CD14-positive monocyte (primary cell): ENCODE results near the gene SNX22. TPM values are rescaled to one million over a fixed set of nuclear protein-coding genes. Genes with fewer than 3 reads are reported as not detected.
A peak's percentile ranks its signal among the peaks of the same experiment; 100 is the strongest.

Experiments
- DNase-seq, 3 donors: peaks; one replicate each; pipeline ENCODE4 v3.0.0-alpha.2; 2011 to 2022
- H2AFZ ChIP-seq: 2 replicates; pipeline ENCODE4 v1.6.0; 2012; ENCODE audit warnings: mild to moderate bottlenecking, low read depth, low read length, inconsistent platforms; ENCODE audit not compliant: insufficient read depth, poor library complexity, severe bottlenecking
- H3K27ac ChIP-seq, 2 donors: 1 replicate in 1 of 2; 2 replicates in 1 of 2; pipeline ENCODE4 v1.5.1; 2012 to 2013; ENCODE audit warnings: low read length in 2 of 2, control low read depth in 1 of 2, inconsistent platforms in 1 of 2, low read depth in 1 of 2, mild to moderate bottlenecking in 1 of 2
- H3K27me3 ChIP-seq, 2 donors: one replicate each; pipeline versions ENCODE4 v1.6.0 to v1.6.1; 2011 to 2013; ENCODE audit warnings: low read length in 2 of 2; ENCODE audit not compliant: control insufficient read depth in 2 of 2, insufficient read depth in 2 of 2
- H3K36me3 ChIP-seq, 2 donors: replicated peaks in 1 of 2; 1 replicate in 1 of 2; 2 replicates in 1 of 2; pipeline versions ENCODE4 v1.5.1 to v1.6.1; 2012 to 2013; ENCODE audit warnings: low read length in 2 of 2, control low read depth in 1 of 2, inconsistent platforms in 1 of 2, mild to moderate bottlenecking in 1 of 2; ENCODE audit not compliant: insufficient read depth in 2 of 2, control insufficient read depth in 1 of 2
- H3K4me1 ChIP-seq, 2 donors: 1 replicate in 1 of 2; 2 replicates in 1 of 2; pipeline versions ENCODE4 v1.5.1 to v1.6.1; 2012 to 2013; ENCODE audit warnings: low read length in 2 of 2, control low read depth in 1 of 2, inconsistent platforms in 1 of 2, mild to moderate bottlenecking in 1 of 2, moderate library complexity in 1 of 2; ENCODE audit not compliant: insufficient read depth in 2 of 2, control insufficient read depth in 1 of 2
- H3K4me2 ChIP-seq: replicated peaks from 2 replicates; pipeline ENCODE3; 2012; ENCODE audit warnings: low read length, moderate library complexity, mild to moderate bottlenecking; ENCODE audit not compliant: poor library complexity, severe bottlenecking; ENCODE audit errors: extremely low read depth
- H3K4me3 ChIP-seq, 3 experiments: fragments of 200-600 bp in 1 of 3; sonication (generic) in 1 of 3; replicated peaks in 1 of 3; 1 replicate in 2 of 3; 2 replicates in 1 of 3; pipeline ENCODE4 v1.5.1; 2011 to 2013; ENCODE audit warnings: low read length in 3 of 3, mild to moderate bottlenecking in 3 of 3, control low read depth in 2 of 3, low read depth in 2 of 3, inconsistent platforms in 1 of 3, moderate library complexity in 1 of 3
- H3K79me2 ChIP-seq: 2 replicates; pipeline ENCODE4 v1.6.0; 2012; ENCODE audit warnings: mild to moderate bottlenecking, control low read depth, inconsistent platforms, low read length, moderate library complexity; ENCODE audit not compliant: insufficient read depth
- H3K9ac ChIP-seq: 2 replicates; pipeline ENCODE4 v1.6.0; 2017; ENCODE audit warnings: low read length, mild to moderate bottlenecking; ENCODE audit not compliant: insufficient read depth, poor library complexity, severe bottlenecking
- H3K9me3 ChIP-seq, 2 donors: replicated peaks in 1 of 2; 1 replicate in 1 of 2; 2 replicates in 1 of 2; pipeline versions ENCODE4 v1.5.1 to v1.6.1; 2012 to 2013; ENCODE audit warnings: low read length in 2 of 2, control low read depth in 1 of 2; ENCODE audit not compliant: control insufficient read depth in 1 of 2, insufficient read depth in 1 of 2
- H4K20me1 ChIP-seq: 2 replicates; pipeline ENCODE4 v1.6.0; 2012; ENCODE audit warnings: mild to moderate bottlenecking, low read length, control low read depth, moderate library complexity; ENCODE audit not compliant: insufficient read depth
- H3K27ac Mint-ChIP-seq, 7 donors: one replicate each; pipeline ENCODE4 v1.8.0; 2020; ENCODE audit warnings: mild to moderate bottlenecking in 7 of 7, mixed read lengths in 7 of 7, moderate library complexity in 6 of 7, inconsistent platforms in 2 of 7
- H3K27me3 Mint-ChIP-seq, 3 donors: one replicate each; pipeline ENCODE4 v1.8.0; 2021 to 2022; ENCODE audit warnings: low read depth in 3 of 3, mild to moderate bottlenecking in 3 of 3, mixed read lengths in 3 of 3, moderate library complexity in 3 of 3, inconsistent platforms in 1 of 3
- H3K36me3 Mint-ChIP-seq, 2 donors: one replicate each; pipeline ENCODE4 v1.8.0; 2020; ENCODE audit warnings: mixed read lengths in 2 of 2, inconsistent platforms in 1 of 2, mild to moderate bottlenecking in 1 of 2
- H3K4me1 Mint-ChIP-seq: one replicate; pipeline ENCODE4 v1.8.0; 2020; ENCODE audit warnings: mild to moderate bottlenecking, mixed read lengths
- H3K4me3 Mint-ChIP-seq, 2 donors: one replicate each; pipeline ENCODE4 v1.8.0; 2020; ENCODE audit warnings: mild to moderate bottlenecking in 2 of 2, mixed read lengths in 2 of 2, moderate library complexity in 1 of 2
- H3K9me3 Mint-ChIP-seq, 7 donors: one replicate each; pipeline ENCODE4 v1.8.0; 2020 to 2022; ENCODE audit warnings: mixed read lengths in 7 of 7, mild to moderate bottlenecking in 6 of 7, moderate library complexity in 6 of 7, inconsistent platforms in 2 of 7
- CTCF ChIP-seq: fragments of 200-600 bp; IDR thresholded peaks from one replicate; pipeline ENCODE4 v1.8.0; 2022; ENCODE audit warnings: antibody characterized with exemption, mild to moderate bottlenecking
- WGBS: methylation state at CpG from one replicate; pipeline ENCODE4 v1.1.5; 2013; ENCODE audit warnings: missing lambda C conversion rate; ENCODE audit not compliant: insufficient coverage; 5-methylcytosine and 5-hydroxymethylcytosine counted together
- intact Hi-C, 2 donors: fragments of 100-400 bp; cut with micrococcal nuclease; formaldehyde crosslinking; loops; one replicate each; pipeline versions ENCODE4 v1.15.0 to v1.15.1; 2023
- polyA plus RNA-seq, 3 donors: library from polyadenylated mRNA; depleted of rRNA in 1 of 3; unstranded in 2 of 3; stranded (reverse) in 1 of 3; fragments of 300-500 nt in 2 of 3; fragments of >200 nt in 1 of 3; fragmentation: Illumina TruSeq in 2 of 3; gene quantifications; 1 replicate in 2 of 3; 2 replicates in 1 of 3; pipeline ENCODE4 v1.2.3, GENCODE V29; 2012 to 2021

SNX22 gene
- polyA plus RNA-seq, 3 donors = 0.19 to 1.2 (median 0.80) TPM

GRCh38 chr15:64110950-64111678 is 40.4 kb upstream of the SNX22 start:
- H4K20me1 ChIP-seq = peaks cover 94% of the 10 kb centered on the region
- H3K79me2 ChIP-seq = peaks cover 99% of the 10 kb centered on the region
- H3K9me3 ChIP-seq = no peaks in the 10 kb centered on the region
- TF ChIP-seq CTCF = no peak
- peak in 2 of 3 donors; percentile 35 to 49 for DNase-seq
- H3K4me1 ChIP-seq = peaks cover 46 to 56% of the 10 kb centered on the region in 2 donors
- H3K27me3 Mint-ChIP-seq = no peaks in the 10 kb centered on the region
- H3K36me3 ChIP-seq = peaks cover 23 to 36% of the 10 kb centered on the region in 2 donors
- intact Hi-C loops = no loop called here
- H3K4me2 ChIP-seq = peak overlapping the region; percentile 33
- H2AFZ ChIP-seq = no peak overlapping the region
- peak overlapping the region; percentile 62 to 93 (median 81) for H3K27ac Mint-ChIP-seq
- peaks cover 71% of the 10 kb centered on the region for H3K4me1 Mint-ChIP-seq
- peak overlapping the region in 1 of 2 donors; percentile 47 for H3K4me3 Mint-ChIP-seq
- H3K9ac ChIP-seq = peak overlapping the region; percentile 4
- H3K27ac ChIP-seq = peak overlapping the region in 1 of 2 donors; percentile 90
- H3K9me3 Mint-ChIP-seq = no peaks in the 10 kb centered on the region
- no CpG with 5 or more reads among the region's 3 CpGs for WGBS
- H3K4me3 ChIP-seq = no peak overlapping the region
- no peaks in the 10 kb centered on the region for H3K27me3 ChIP-seq
- H3K36me3 Mint-ChIP-seq = peaks cover 24 to 27% of the 10 kb centered on the region in 2 donors

- no peak for TF ChIP-seq CTCF
- Histone ChIP-seq H4K20me1 (peaks cover 94% of the 10 kb centered on the region), H2AFZ (no peak overlapping the region), H3K27ac (peak overlapping the region in 1 of 2 donors; percentile 90), H3K4me3 (no peak overlapping the region), H3K4me2 (peak overlapping the region; percentile 57), H3K4me1 (peaks cover 46 to 56% of the 10 kb centered on the region in 2 donors), H3K9me3 (no peaks in the 10 kb centered on the region), H3K36me3 (peaks cover 29 to 42% of the 10 kb centered on the region in 2 donors), H3K9ac (peak overlapping the region; percentile 4), H3K27me3 (no peaks in the 10 kb centered on the region), H3K79me2 (peaks cover 99% of the 10 kb centered on the region)
- H3K4me3 Mint-ChIP-seq = no peak overlapping the region
- H3K27ac Mint-ChIP-seq = peak overlapping the region; percentile 48 to 94 (median 89)
- H3K4me1 Mint-ChIP-seq = peaks cover 66% of the 10 kb centered on the region
- intact Hi-C loops = loop anchor here in 1 of 2 donors (2.0 kb wide), 1 partner anchor 15 kb away; no protein-coding TSS in a partner anchor
- no peaks in the 10 kb centered on the region for H3K27me3 Mint-ChIP-seq
- no peak for DNase-seq
- H3K9me3 Mint-ChIP-seq = no peaks in the 10 kb centered on the region
- H3K36me3 Mint-ChIP-seq = peaks cover 26 to 31% of the 10 kb centered on the region in 2 donors
- WGBS = 95% methylated on average over 3 of the region's 3 CpGs
Measured at GRCh38 chr15:64111679-64112050, 39.9 kb upstream of the SNX22 start.
